Transverse colon (tissue), 4 donors: ENCODE results near the gene SHC2. TPM values are rescaled to one million over a fixed set of nuclear protein-coding genes. Genes with fewer than 3 reads are reported as not detected.
"Not testable (repeated sequence)": the region's sequence is repeated elsewhere in the genome, so short reads cannot be mapped to it uniquely, and the experiment has no call there.

Experiments
- DNase-seq: peaks from one replicate; pipeline ENCODE4 v3.0.0-alpha.2; 2019
- H3K27ac ChIP-seq, 4 donors: fragments of 200-600 bp; sonication (generic); 2 replicates each; pipeline ENCODE4 v1.5.1; 2016 to 2018; ENCODE audit warnings: inconsistent platforms in 4 of 4
- H3K27me3 ChIP-seq: fragments of 200-600 bp; sonication (generic); 2 replicates; pipeline ENCODE4 v1.5.1; 2017; ENCODE audit warnings: inconsistent platforms
- H3K36me3 ChIP-seq, 4 donors: fragments of 200-600 bp; sonication (generic); 2 replicates each; pipeline ENCODE4 v1.5.1; 2017 to 2019; ENCODE audit warnings: inconsistent platforms in 4 of 4
- H3K4me1 ChIP-seq, 4 donors: fragments of 200-600 bp; sonication (generic); 2 replicates each; pipeline ENCODE4 v1.5.1; 2017 to 2020; ENCODE audit warnings: inconsistent platforms in 4 of 4
- H3K4me3 ChIP-seq, 4 donors: fragments of 200-600 bp; sonication (generic); 1 replicate in 1 of 4; 2 replicates in 3 of 4; pipeline versions ENCODE4 v1.5.1 to v1.6.1; 2017 to 2019; ENCODE audit warnings: inconsistent platforms in 4 of 4
- H3K9me3 ChIP-seq, 2 donors: fragments of 200-600 bp; sonication (generic); 2 replicates each; pipeline ENCODE4 v1.5.1; 2017 to 2019; ENCODE audit warnings: inconsistent platforms in 2 of 2
- CTCF ChIP-seq, 5 experiments: fragments of 200-600 bp in 3 of 5; fragments of 450-650 bp in 2 of 5; sonication (generic) in 3 of 5; IDR thresholded peaks; 1 replicate in 2 of 5; 2 replicates in 3 of 5; pipeline ENCODE4 v1.5.1; 2016 to 2017; ENCODE audit warnings: antibody characterized with exemption in 5 of 5, inconsistent platforms in 3 of 5, mild to moderate bottlenecking in 2 of 5, moderate library complexity in 1 of 5
- EP300 ChIP-seq: sonication (generic); formaldehyde crosslinking; IDR thresholded peaks from one replicate; pipeline ENCODE4 v1.6.1; 2017; ENCODE audit warnings: antibody characterized with exemption, low read depth
- POLR2A ChIP-seq: fragments of 450-650 bp; IDR thresholded peaks from one replicate; pipeline ENCODE4 v1.6.1; 2016; ENCODE audit warnings: antibody characterized with exemption, mild to moderate bottlenecking, moderate library complexity
- POLR2AphosphoS5 ChIP-seq, 3 donors: sonication (generic); formaldehyde crosslinking; IDR thresholded peaks; one replicate each; pipeline ENCODE4 v1.6.1; 2016; ENCODE audit warnings: antibody characterized with exemption in 3 of 3
- WGBS, 2 donors: methylation state at CpG; one replicate each; pipeline ENCODE4 v1.1.5; 2018; ENCODE audit warnings: low coverage in 1 of 2; 5-methylcytosine and 5-hydroxymethylcytosine counted together
- in situ Hi-C, 4 donors: fragments of 200-750 bp; cut with MboI; loops; one replicate each; pipeline versions ENCODE4 v1.15.0 to v1.15.1; 2017; ENCODE audit warnings: low sequenced_read_pairs in 3 of 4, low pct_ligation_motif_present in 1 of 4, low pct_unique_long_range_greater_than_20kb in 1 of 4
- intact Hi-C: fragments of 100-400 bp; cut with DNase I; formaldehyde crosslinking; loops from one replicate; pipeline ENCODE4 v1.15.1; 2023; ENCODE audit warnings: low total_unique reads
- total RNA-seq, 4 donors: library from RNA; depleted of rRNA; stranded (reverse); fragments of >200 nt; gene quantifications; one replicate each; pipeline ENCODE4 v1.1.0, GENCODE V29; 2016

SHC2 gene
- total RNA-seq, 4 donors from 2014 or later: 6.3 to 30.3 (median 11.1) TPM

GRCh38 chr19:384799-385169, 76.0 kb downstream of the SHC2 start:
- intact Hi-C loops (no loop called here), in situ Hi-C loops (no loop called here)
- no peaks in the 10 kb centered on the region for H3K4me1 ChIP-seq
- H3K36me3 ChIP-seq: no peaks in the 10 kb centered on the region
- no peak overlapping the region for H3K4me3 ChIP-seq
- WGBS, 2 donors: 54% methylated on average over 5 to 9 of the region's 9 CpGs
- peaks cover 44% of the 10 kb centered on the region for H3K27me3 ChIP-seq
- H3K27ac ChIP-seq: no peak overlapping the region
- TF ChIP-seq POLR2AphosphoS5 (IDR thresholded peaks at IDR 0.05): no peak
- no peak for TF ChIP-seq EP300
- no peak for TF ChIP-seq CTCF (IDR thresholded peaks at IDR 0.05)
- no peak for TF ChIP-seq POLR2A
- H3K9me3 ChIP-seq: no peaks in the 10 kb centered on the region
- no peak for DNase-seq

- 34% methylated on average over 39 of the region's 44 CpGs; no CpG with 5 or more reads in 1 of the 2 donors for WGBS, 2 donors
- Histone ChIP-seq H3K36me3 (no peaks in the 10 kb centered on the region), H3K4me3 (no peak overlapping the region), H3K27ac (no peak overlapping the region), H3K27me3 (peaks cover 40% of the 10 kb centered on the region), H3K4me1 (no peaks in the 10 kb centered on the region), H3K9me3 (no peaks in the 10 kb centered on the region)
- intact Hi-C loops: no loop called here
- DNase-seq: no peak
- in situ Hi-C loops: no loop called here
- TF ChIP-seq CTCF (IDR thresholded peaks at IDR 0.05) (peak; percentile 47 to 55 (median 49)), POLR2A (no peak), EP300 (no peak), POLR2AphosphoS5 (IDR thresholded peaks at IDR 0.05) (no peak)
Observed at GRCh38 chr19:383922-384798, 76.7 kb downstream of the SHC2 start.

GRCh38 chr19:383040-383439, 77.8 kb downstream of the SHC2 start:
- H3K4me3 ChIP-seq: no peak overlapping the region
- no peaks in the 10 kb centered on the region for H3K36me3 ChIP-seq
- in situ Hi-C loops: no loop called here
- intact Hi-C loops: no loop called here
- peaks cover 35% of the 10 kb centered on the region for H3K27me3 ChIP-seq
- no peak for DNase-seq
- TF ChIP-seq POLR2AphosphoS5 (IDR thresholded peaks at IDR 0.05) (no peak), EP300 (no peak), CTCF (IDR thresholded peaks at IDR 0.05) (no peak), POLR2A (no peak)
- no peak overlapping the region for H3K27ac ChIP-seq
- 67 to 81% methylated on average over 1 to 18 of the region's 19 CpGs for WGBS, 2 donors
- no peaks in the 10 kb centered on the region for H3K9me3 ChIP-seq
- no peaks in the 10 kb centered on the region for H3K4me1 ChIP-seq

- H3K9me3 ChIP-seq, H3K4me1 ChIP-seq, in situ Hi-C loops, H3K4me3 ChIP-seq, DNase-seq, H3K27ac ChIP-seq, H3K36me3 ChIP-seq, intact Hi-C loops: not testable (repeated sequence)
- H3K27me3 ChIP-seq: peaks cover 33% of the 10 kb centered on the region
- 52 to 66% methylated on average over 6 to 9 of the region's 9 CpGs for WGBS, 2 donors
Observed at GRCh38 chr19:382578-382977, 78.3 kb downstream of the SHC2 start.

GRCh38 chr19:381901-382300, 78.9 kb downstream of the SHC2 start:
- H3K4me3 ChIP-seq, H3K36me3 ChIP-seq, DNase-seq, H3K4me1 ChIP-seq, H3K9me3 ChIP-seq, H3K27ac ChIP-seq, in situ Hi-C loops, intact Hi-C loops: not testable (repeated sequence)
- H3K27me3 ChIP-seq: peaks cover 32% of the 10 kb centered on the region
- WGBS, 2 donors: 57 to 64% methylated on average over 11 of the region's 11 CpGs

GRCh38 chr19:380618-381219, 80.1 kb downstream of the SHC2 start:
- H3K36me3 ChIP-seq, intact Hi-C loops, H3K4me3 ChIP-seq, H3K9me3 ChIP-seq, DNase-seq, in situ Hi-C loops, H3K4me1 ChIP-seq, H3K27ac ChIP-seq: not testable (repeated sequence)
- 69 to 84% methylated on average over 7 to 16 of the region's 17 CpGs for WGBS, 2 donors
- H3K27me3 ChIP-seq: peaks cover 27% of the 10 kb centered on the region
